Choroid plexus epithelial cell (primary cell): ENCODE data around the gene ONECUT1.

Experiments used
- DNase-seq: peaks from one replicate; pipeline ENCODE4 v3.0.0-alpha.2; 2010; ENCODE audit warnings: low read depth
- H3K4me3 ChIP-seq: 2 replicates; pipeline ENCODE4 v1.5.1; 2011; ENCODE audit warnings: low read depth, mild to moderate bottlenecking, control low read depth, low read length, moderate library complexity
- TF ChIP-seq, protein P1 (sequence below): conservative IDR thresholded peaks from 2 replicates; pipeline ENCODE4 v1.5.1; 2011; ENCODE audit warnings: low read depth, mild to moderate bottlenecking, control low read depth, inconsistent platforms, low read length, moderate library complexity

The ONECUT1 gene

DNA sequence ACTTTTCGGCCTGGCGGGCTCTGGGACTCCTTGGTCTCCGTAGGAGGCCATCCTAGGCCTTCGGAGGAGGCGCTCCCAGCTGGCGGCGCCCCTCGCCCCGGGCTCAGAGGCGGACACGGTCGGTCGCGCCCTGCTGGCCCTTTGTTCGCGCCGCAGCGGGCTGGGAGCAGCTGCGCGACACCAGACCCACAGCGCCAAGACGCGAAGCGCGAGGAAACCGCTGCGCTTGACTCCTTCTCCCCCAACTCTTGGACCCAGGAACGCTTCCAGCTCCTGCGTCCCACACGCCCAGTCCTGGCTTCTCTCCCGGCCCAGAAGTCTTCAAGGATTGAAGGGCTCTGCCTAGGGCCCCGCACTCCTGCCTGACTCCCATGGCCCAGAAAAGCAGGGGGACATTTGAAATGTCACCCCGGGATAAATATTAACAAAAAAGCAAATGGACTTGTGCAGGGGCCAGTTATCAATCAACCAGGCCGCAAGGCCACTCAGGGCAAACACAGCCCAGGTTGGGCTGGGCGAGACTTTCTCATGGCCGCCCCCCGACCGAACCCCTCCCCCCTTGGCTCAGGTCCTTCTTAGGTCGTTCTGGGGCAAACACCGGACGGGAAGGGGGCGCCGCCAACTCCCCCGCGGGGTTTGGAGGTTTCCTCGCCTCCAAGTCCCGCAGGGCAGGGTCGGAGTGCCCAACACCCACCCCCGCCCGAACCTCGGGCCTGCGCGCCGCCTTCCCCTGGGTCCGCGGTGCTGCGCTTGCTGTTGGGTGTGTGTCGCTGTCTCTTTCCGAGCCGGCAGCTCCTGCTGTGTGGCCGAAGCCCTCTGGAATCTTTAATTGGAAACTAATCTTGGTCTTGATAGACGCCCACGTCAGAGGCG lies 5.1 kb downstream of the ONECUT1 start:
- DNase-seq: no peak
- TF ChIP-seq, protein P1, sequence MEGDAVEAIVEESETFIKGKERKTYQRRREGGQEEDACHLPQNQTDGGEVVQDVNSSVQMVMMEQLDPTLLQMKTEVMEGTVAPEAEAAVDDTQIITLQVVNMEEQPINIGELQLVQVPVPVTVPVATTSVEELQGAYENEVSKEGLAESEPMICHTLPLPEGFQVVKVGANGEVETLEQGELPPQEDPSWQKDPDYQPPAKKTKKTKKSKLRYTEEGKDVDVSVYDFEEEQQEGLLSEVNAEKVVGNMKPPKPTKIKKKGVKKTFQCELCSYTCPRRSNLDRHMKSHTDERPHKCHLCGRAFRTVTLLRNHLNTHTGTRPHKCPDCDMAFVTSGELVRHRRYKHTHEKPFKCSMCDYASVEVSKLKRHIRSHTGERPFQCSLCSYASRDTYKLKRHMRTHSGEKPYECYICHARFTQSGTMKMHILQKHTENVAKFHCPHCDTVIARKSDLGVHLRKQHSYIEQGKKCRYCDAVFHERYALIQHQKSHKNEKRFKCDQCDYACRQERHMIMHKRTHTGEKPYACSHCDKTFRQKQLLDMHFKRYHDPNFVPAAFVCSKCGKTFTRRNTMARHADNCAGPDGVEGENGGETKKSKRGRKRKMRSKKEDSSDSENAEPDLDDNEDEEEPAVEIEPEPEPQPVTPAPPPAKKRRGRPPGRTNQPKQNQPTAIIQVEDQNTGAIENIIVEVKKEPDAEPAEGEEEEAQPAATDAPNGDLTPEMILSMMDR: no peak
- H3K4me3 ChIP-seq: no peak overlapping the region

DNA sequence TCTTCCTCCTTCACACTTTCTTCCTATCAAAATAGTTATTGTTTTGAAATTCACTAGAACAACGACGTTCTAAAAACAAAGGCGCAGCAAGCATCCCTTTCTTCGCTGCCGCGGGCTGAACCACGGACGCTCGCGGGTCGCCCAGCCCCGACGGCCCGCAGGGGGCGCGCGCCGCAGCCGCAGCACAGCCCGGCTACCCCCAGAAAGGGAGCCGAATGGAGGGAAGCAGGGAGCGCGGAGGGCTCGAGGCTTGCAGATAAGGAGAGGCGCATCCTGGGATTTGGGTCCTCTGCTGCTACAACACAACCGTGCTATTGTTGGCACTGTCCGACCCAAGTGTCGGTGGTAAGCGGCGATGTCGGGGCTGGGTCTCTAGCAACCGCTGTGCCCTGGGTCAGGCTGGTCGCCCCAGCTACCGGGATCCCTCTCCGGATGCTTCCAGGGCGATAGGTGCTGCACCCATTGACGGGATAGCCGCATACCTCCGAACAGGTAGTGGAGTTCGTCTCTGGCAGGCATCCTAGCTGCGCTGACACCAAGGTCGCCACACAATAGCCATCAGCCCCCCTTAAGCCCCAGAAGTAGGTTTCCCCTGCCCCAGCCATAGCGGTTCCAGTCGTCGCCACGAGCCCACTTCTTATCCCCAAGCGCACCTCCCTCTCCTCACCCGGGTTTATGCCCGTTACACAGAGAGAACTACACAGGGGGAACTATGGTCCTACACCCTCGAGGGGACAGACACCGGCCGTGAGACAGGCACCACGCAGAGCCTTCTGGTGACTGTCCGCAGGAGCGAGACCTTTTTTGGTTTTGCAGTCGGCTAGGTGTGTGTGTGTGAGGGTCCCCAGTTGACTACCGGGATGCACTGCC lies 6.0 kb downstream of the ONECUT1 start:
- no peak for DNase-seq
- H3K4me3 ChIP-seq: no peak overlapping the region
- TF ChIP-seq, protein P1: no peak

DNA sequence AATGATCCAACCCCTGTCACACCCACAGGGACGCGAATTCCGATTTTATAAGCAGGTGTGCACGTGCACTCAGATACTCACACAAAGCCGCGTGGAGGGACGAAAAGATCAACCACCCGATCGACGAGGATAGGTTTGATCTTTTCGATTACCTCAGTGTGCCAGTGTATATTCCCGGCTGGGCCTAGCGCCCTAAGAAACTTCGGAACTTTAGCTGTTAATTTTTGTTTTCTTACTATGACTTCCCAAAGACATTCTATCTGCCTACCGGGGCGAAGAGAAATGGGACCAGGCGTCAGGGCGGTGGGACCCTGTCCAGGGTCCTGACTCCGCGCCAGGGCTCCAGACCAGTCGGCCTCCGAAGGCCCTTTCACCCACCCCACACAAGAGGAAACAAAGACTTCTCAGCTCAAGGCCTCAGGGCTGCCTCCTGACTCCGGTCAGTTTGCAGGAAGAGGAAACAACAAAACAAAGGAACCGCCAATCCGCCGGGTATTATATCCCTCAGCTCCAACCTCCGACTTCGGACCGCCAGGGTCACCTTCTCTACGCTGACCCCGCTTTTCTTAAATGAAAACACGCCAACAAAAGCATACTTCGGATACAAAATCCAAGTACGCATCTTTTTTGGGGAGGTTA lies 6.8 kb downstream of the ONECUT1 start:
- no peak overlapping the region for H3K4me3 ChIP-seq
- TF ChIP-seq, protein P1: no peak
- peak; percentile 12 for DNase-seq

DNA sequence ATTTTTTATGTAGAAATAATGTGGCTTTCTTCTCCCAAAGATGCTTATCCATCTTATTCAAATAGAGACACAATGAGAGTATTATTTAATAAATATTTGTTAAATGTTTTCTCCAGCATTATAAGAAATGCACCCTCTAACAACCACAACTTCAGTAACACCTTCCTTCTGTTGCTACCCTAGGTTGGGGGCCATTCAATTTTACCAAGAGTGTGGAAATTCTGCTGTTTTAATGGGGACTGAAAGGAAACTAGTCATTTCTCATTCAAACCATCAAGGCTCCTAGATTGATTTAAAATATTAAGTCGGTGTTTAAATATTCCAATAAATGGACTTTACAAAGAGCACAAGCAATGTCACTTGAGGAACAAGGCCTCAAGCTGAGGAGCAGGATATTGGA lies 7.6 kb downstream of the ONECUT1 start:
- TF ChIP-seq, protein P1: no peak
- H3K4me3 ChIP-seq: no peak overlapping the region
- no peak for DNase-seq

DNA sequence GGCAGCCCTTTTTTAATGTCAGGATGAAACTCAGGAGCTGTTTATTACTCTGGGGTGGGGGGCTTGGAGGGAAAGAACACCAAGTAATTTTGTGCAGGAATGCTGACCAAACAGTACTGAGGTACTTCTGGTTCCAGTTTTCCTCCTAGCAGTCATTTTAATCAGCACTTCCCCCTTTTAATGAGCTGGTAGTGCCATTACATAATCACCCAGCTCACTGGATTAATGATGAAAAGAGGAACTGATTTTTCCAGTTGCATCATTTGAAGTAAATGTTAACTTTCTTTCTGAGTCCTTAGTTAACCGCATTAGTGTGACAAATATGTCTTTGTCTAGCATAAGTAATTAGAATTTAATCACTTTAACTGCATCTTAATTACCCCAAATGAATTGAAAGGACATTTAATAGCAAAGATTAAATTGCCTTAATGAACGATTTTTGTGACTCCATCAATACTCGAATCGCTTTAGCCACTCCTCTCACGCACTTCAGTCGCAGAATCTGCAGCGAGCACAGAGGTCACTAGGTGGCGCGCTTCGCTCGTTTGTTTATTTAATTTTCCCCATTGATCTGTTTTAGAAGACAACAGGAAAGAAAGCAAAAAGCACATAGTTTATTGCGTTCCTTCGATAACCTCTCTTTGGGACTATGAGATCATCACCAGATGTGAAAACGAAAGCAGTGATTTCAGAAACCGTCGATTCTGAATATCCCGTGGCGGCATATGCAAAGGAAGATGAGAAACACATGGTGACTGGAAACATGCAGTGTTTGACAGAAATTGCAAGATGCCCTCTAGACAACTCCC lies 9.8 kb downstream of the ONECUT1 start:
- TF ChIP-seq, protein P1: peak; percentile 92
- peak; percentile 69 for DNase-seq
- no peak overlapping the region for H3K4me3 ChIP-seq

DNA sequence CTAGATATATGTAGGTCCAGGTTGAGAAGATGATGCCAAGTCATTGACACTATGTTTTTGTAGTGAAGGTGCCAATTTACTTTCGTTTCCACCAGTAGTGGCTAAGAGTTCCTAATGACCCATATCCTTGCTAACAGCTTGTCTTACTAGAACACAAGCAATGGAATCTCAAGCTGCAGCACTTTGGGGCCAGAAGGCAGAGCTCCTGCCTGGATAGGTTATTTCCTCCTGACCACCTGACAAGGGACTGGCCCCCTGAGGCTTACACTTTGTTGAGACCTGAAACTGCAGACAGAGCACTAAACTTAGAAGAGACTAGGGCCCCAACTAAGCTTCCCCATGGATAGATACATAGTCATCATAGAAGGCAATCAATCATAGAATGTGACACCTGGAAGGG lies 11.7 kb downstream of the ONECUT1 start:
- TF ChIP-seq, protein P1: no peak
- H3K4me3 ChIP-seq: no peak overlapping the region
- DNase-seq: no peak
